HFF-Myc (cell line): ENCODE results near the gene GLCE.

Experiments
- DNase-seq: peaks from one replicate; pipeline ENCODE4 v3.0.0-alpha.2; 2011; ENCODE audit warnings: low read depth; ENCODE audit errors: extremely low read depth
- H3K4me3 ChIP-seq: replicated peaks from 2 replicates; pipeline ENCODE4 v1.5.1; 2011; ENCODE audit warnings: low read depth, mild to moderate bottlenecking, control low read depth, low read length
- TF ChIP-seq, protein P1 (sequence below): IDR thresholded peaks from 2 replicates; pipeline ENCODE4 v1.5.1; 2012; ENCODE audit warnings: mild to moderate bottlenecking, low read depth, low read length, control low read depth; ENCODE audit errors: missing control alignments

Gene GLCE

DNA sequence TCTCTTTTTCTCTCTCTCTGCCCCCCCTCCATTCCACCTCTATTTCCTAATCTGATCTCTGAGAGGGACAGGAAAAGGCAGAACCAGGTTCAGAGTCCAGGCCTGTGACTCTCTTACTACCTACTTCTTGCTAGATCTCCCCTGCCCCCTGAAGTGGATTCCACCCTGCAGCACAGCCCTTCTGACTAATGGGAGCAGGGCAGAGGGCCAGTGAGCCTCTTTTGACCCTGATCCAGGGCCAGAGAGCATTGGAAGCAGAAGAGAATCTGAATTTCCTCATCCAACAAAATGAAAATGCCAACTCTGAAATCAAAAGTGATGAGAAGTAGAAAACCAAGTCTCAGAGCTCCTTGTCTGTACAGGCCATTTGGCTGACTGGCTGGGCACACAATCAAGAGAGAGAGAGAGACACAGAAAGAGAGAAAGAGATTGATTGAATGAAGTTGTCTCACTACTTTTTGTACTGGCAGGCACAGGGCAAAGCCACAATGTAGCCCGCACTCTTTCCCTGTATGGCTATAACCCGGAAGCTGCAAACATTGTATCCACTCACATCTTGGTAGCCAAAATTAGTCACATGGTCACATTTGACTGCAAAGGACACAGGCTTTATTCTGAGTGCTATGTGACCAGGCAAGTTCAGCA is 31.6 kb upstream of the GLCE start:
- TF ChIP-seq, protein P1, sequence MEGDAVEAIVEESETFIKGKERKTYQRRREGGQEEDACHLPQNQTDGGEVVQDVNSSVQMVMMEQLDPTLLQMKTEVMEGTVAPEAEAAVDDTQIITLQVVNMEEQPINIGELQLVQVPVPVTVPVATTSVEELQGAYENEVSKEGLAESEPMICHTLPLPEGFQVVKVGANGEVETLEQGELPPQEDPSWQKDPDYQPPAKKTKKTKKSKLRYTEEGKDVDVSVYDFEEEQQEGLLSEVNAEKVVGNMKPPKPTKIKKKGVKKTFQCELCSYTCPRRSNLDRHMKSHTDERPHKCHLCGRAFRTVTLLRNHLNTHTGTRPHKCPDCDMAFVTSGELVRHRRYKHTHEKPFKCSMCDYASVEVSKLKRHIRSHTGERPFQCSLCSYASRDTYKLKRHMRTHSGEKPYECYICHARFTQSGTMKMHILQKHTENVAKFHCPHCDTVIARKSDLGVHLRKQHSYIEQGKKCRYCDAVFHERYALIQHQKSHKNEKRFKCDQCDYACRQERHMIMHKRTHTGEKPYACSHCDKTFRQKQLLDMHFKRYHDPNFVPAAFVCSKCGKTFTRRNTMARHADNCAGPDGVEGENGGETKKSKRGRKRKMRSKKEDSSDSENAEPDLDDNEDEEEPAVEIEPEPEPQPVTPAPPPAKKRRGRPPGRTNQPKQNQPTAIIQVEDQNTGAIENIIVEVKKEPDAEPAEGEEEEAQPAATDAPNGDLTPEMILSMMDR, result no peak
- no peak for DNase-seq
- H3K4me3 ChIP-seq, result no peak overlapping the region

DNA sequence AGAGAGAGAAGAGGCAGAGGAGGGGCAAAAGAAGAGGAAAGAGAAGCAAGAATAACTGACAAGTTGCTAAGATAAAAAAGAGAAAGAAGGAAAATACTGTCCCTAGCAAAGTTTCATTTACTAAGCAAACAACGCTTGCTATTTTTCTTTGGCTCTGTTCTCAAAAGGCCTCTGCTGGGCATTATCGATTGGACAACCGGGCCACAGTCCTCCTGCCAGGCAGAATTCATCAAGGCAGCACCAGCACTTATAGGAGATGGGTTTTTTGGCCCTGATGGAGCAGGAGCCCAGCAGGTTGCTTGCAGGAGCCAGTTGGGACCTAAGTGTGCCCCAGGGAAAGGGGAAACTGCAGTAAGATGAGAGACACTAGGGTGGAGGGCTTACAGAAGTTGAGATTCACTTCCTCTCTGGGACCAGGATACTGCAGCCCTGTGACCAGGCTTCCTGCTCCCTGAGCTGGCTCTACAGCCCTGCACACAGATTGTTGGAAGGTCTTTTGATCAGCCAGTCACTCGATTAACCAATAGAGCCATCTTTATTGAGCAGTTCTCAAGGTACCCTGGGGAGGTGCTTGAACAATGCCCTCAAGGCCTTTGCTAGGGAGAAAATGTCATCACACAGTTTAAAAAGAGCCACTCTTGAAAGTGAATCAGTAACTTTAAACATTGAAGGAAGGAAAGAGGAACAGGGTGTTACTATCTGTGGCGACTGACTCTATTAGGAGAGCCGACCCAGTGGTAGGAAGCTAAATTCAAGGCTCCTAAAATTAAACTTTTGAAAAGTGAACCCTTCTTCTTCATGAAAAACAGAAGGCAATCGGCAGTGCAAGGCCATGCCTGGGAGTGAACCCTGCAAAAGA is 28.8 kb upstream of the GLCE start:
- DNase-seq, result no peak
- TF ChIP-seq, protein P1, result no peak
- H3K4me3 ChIP-seq, result no peak overlapping the region

DNA sequence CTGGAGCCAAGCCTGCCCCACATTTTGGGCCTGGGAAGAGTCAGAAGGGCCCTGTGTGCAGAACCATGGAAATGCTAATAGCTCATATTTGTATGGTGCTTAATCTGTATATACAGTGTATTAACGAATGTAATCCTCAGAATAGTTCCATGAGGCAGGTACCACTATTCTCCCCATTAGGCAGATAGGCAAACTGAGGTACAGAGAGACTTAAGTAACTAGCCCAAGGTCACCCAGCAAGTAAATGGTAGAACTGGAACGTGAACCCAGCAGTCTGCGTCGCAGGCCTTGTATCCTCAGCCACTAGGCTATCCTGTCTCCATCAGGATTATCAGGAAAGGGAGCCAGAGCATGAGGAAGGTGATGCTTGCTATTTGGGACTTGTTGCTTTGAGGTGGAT is 28.0 kb upstream of the GLCE start:
- no peak overlapping the region for H3K4me3 ChIP-seq
- TF ChIP-seq, protein P1, result no peak
- no peak for DNase-seq

DNA sequence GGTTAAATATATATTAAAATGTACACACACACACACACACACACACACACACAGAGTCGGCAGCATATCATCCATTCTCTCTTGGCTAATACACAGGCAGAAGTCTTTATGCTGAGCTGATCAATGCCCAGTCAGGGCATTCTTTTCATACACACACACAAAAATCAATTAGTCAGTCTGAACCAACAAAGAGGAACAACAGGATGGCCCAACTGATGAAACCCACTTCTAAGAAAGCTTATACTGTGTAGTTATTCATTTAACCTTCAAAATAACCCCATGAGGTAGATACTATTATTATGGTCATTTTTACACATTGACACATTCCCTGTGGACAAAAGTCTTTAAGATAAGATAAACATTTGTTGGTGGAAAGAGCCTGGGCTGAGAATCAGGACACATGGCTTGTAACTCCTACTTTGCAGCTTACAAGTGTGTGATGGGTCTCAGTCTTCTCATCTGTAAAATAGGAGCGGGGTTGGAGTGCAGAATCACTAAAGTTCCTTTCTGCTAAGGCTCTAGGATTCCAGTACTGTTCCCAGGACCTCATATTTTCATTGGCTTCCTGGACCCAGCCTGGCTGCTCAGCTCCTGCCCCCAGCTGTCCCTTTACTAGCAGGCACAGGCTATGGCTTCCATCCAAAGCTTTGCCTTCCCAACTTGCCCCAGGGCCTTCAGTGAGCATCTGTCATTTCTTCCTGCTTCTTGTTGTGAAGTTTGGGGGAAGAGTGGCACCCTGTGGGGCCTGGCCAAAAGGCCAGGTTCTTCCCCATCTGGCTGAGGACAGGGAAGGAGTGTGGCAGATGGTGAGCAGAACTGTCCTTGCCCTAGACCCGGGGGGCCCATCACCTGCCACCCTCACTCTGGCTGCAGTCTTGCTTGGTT is 27.2 kb upstream of the GLCE start:
- TF ChIP-seq, protein P1, result no peak
- H3K4me3 ChIP-seq, result no peak overlapping the region
- DNase-seq, result no peak

DNA sequence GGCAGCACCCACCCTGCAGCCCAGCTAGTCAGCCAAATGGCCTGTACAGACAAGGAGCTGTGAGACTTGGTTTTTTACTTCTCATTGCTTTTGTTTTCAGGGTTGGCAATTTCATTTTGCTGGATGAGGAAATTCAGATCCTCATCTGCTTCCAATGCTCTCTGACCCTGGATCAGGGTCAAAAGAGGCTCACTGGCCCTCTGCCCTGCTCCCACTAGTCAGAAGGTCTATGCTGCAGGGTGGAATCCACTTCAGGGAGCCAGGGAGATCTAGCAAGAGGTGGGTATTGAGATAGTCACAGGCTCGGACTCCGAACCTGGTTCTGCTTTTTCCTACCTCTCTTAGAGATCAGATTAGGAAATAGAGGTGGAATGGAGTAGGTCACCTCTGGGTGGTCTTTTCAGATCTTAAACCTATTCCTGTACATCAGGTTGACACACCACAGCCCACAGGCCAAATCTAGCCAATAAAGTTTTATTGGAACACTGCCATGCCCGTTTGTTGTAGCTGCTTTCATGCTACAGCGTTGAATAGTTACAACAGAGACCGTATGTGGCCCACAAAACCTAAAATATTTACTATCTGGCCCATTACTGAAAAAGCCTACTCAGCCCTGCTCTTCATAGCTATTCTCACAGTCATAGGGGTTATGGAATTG is 26.4 kb upstream of the GLCE start:
- TF ChIP-seq, protein P1, result no peak
- H3K4me3 ChIP-seq, result no peak overlapping the region
- DNase-seq, result no peak

DNA sequence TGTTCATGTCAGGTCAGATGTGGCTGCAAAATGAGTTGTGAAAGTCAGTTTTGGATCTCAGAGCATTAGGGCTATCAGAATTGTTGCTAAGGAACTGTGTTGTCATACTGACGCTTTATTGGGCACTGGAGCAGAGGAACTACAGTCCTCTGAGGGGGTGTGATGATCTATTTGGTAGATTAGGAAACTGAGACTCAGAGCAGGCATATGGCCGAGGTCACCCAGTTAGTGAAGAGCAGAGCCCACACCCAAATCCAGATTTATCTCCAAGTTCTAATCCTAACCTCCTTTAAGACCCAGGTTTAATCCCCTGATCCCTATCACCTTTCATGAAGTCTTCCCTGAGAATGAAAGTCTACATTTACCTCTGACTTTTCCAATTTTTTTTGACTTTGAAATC is 25.6 kb upstream of the GLCE start:
- no peak for DNase-seq
- TF ChIP-seq, protein P1, result no peak
- no peak overlapping the region for H3K4me3 ChIP-seq
